GM19455 (cell line): ENCODE data around the gene RIMBP2.

Source experiments
- ATAC-seq: cut with Tn5 transposase; IDR thresholded peaks from one replicate; pipeline ENCODE4 v1.9.1; 2021; ENCODE audit not compliant: unreplicated experiment

Gene RIMBP2

DNA sequence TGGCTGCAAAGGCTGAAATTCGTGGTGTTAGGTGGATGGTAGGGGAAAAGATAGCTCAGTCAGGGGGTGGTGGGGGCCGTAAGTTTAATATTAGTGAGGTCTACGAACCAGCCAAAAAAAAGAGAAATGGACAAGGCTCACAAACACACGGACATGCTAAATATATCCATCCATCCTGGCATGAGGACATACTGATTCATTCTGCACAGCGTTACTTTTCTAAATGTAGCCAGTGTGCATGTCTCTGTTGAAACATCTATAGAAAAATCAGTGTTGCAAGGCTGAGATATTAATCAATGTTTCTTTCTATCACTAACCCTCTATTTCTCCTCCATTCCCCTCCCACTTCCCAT is 227.8 kb downstream of the RIMBP2 start:
- no peak for ATAC-seq

DNA sequence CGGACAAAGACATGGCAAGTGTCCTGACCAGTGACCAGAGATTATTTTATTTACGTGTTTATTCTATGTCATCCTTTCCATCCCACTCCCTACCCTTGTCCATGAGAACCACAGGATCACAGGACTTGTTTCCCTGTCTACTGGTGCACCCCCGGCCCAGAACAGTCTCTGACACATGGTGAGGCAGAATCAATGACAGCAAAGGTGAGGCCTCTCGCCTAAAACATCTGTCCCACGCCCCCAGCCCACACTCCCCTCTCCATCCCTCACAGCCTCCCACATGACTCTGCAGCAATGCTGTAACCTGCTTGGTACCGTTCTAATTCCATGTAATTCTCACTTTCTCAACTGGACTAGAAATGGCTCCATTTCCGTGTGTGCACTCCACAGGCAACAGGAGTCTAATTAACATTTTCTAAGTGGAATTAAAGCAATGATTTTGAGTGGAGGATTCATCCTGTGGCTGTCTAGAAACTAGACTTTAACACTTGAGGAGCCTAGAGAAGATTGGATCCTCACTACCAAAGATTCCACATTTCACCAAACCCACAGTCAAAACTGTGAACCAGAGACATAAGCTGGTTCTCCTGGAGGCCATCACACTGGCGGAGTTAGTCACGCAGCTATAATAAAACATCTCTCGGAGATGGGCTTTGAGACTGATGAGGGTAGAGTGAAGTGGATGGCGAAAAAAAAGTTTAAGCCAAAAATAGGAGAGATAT is 228.3 kb downstream of the RIMBP2 start:
- no peak for ATAC-seq

DNA sequence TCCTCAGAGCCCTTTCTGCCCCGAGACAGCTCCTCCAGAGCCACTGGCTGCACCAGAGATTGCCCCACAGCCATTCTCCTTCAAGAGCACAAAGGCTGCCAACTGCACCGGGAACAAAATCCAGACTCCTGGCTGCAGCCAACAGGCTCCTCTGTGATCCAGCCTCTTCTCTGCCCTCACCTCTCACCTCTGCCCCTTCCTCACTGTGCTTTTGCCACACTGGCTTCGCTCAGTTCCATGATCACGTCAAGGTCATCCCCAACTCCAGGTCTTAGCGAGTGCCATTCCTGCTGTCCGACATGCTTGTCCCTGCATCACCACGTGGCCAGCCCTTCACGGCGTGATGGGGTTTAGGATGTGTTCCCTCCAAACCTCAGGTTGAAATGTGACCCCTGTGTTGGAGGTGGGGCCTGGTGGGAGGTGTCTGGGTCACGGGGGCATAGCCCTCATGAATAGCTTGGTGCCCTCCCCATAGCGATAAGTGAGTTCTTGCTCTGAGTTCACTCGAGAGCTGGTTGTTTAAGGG is 229.1 kb downstream of the RIMBP2 start:
- ATAC-seq: no peak

DNA sequence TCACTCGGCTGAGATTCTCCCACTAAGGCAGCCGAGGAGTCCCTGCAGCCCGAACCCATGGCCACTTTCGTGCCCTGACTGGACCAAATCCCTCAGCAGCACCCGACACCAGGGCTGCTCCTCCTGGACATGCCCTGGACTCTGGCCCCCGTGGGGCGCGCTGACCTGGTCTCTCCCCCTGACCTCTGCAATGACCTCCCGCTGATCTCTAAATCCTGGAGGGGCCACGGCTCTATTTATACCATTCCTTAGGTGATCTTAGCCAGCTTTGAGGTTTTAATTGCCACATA is 230.0 kb downstream of the RIMBP2 start:
- no peak for ATAC-seq

DNA sequence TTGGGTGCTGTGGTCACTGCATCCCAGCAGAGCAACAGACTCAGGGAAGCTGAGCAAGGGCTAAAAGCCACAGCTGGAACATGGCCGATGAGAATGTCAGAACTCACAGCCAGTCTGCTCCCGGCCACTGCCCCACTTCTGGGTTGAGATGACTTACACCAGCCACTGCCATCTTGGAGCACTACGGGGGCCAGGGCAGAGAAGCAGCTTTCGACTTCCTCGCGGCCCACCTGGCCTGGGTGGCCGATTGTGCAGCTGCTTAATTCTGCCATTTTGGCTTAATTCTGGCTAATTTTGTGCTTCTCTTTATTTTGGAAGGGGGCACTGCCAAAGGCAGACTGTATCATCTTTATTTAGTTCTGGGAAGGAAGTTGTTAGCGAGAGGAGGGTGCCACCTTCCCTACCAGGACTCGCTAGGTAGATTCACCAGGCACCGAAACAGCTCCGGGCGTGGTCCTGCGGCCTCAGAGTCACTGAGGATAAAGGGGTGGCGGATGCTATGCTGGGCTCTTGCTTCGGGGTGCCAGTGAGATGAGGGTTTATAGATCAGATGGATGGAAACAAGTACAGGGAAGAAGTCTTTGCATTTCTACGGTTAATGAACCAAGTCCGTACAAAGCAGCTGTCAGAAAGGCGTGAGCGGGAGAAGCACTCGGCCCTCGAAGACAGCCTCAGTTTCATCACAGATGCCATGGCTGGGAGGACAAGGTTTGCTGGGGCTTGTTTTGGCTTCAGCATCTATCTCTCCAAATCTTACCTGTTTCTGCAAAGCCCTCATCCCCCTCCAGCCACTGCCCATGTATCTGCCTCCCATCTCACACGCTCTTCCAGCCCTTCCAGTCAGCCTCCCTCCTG is 230.6 kb downstream of the RIMBP2 start:
- no peak for ATAC-seq

DNA sequence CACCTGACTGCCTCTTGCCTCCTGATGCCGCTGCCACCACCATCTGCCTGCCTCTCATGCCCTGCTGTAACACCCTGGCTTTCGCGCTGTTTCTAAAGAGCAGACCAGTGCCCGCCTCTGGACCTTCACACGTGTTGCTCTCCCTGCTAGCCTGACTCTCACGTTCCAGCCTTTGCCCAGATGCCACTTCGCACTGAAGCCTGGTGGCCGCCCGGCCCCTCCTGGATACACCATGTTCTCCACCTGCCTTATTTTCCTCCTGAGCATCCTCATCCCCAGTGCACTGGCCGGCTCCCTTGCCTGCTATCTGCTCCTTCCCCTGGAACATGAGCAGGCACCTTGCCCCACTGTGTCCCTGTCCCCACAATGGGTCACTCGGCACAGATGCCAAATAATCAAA is 231.9 kb downstream of the RIMBP2 start:
- no peak for ATAC-seq

DNA sequence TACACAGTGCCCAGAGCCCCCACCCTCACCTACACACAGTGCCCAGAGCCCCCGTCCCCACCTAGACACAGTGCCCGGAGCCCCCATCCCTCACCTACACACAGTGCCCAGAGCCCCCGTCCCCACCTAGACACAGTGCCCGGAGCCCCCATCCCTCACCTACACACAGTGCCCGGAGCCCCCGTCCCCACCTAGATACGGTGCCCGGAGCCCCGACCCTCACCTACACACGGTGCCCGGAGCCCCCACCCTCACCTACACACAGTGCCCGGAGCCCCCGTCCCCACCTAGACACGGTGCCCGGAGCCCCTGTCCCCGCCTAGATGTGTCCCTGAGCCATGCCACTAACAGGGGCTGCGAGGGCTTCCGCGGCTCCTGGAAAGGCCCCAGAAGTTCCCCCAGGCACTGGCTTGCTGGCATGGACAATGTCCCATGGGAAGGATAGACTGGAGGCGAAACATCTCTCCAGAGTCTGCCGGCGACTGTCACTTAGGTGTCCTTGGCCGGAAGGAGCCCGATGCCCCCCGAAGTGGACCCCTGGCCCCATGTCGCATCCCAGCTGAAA is 232.4 kb downstream of the RIMBP2 start:
- no peak for ATAC-seq

DNA sequence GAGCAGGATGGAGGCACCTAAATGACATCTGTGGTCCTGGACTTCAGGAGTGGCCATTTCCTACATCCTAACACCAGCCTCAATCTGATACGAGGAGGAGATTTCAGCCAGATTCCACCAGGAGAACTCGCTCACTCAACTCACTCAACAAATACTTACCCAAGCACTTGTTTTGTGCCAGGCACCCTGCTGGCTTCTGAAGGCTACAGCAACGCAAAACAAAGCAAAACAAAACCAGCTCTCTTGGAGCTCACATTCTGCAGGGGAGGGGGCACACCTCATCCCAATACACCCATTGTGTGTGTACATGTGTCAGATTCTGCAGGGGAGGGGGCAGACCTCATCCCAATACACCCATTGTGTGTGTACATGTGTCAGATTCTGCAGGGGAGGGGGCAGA is 233.7 kb downstream of the RIMBP2 start:
- no peak for ATAC-seq

DNA sequence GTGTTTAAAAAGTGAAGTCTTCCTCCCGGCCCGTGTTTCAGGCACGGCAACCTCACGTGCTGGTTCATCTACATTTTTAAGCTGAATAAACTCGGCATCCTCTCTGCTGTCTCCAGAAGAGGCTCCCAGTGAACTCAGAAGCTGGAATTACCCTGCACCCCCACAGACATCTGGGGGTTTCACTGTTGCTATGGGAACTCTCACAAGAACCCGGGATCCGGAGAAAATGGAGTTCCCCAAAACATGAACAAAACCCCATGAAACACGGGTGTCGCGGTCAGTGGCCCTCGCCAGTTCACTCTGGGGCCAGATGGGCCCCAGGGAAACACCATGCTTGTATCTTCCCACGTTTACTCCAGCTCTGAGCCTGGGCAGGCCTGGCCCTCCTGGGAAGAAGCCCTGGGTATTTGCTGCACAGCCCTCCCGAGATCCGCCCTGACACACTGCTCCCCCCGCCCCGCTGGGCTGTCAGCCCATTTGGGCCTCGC is 234.7 kb downstream of the RIMBP2 start:
- ATAC-seq: no peak

DNA sequence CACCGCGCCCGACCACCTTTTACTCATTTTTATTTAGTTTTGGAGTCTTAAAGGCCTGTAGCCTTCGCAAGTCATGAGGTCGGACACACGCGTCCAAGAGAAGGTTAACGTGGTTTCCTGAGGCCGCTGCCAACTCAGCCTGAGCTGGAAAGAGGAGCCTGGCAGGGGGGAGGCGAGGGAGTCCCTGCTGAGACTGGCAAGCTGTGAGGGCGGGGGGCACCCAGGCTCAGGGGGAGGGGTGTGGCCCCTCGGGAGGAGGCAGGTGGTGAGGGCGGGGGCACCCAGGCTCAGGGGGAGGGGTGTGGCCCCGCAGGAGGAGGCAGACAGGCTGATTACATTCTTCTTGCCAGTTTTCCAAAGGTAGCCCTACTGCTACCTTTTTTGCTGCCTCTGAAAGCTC is 235.2 kb downstream of the RIMBP2 start:
- ATAC-seq: no peak

DNA sequence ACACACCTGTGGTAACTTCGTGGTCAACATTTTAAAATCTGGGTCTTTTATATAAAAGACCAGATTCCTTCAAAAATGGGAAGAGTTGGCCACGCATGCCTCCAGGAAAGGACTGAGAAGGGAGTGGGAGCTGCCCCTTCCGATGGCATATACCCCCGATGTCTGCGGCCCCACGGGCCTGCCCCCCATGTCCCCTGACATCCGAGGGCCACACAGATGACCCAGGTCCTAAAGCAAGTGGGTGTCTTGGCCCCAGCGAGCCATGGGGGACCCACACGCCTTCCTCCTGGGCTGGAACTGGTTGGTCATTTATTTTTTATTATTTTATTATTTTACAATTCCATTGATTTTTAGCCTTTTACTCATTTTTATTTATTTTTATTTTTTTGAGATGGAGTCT is 235.9 kb downstream of the RIMBP2 start:
- ATAC-seq: no peak

DNA sequence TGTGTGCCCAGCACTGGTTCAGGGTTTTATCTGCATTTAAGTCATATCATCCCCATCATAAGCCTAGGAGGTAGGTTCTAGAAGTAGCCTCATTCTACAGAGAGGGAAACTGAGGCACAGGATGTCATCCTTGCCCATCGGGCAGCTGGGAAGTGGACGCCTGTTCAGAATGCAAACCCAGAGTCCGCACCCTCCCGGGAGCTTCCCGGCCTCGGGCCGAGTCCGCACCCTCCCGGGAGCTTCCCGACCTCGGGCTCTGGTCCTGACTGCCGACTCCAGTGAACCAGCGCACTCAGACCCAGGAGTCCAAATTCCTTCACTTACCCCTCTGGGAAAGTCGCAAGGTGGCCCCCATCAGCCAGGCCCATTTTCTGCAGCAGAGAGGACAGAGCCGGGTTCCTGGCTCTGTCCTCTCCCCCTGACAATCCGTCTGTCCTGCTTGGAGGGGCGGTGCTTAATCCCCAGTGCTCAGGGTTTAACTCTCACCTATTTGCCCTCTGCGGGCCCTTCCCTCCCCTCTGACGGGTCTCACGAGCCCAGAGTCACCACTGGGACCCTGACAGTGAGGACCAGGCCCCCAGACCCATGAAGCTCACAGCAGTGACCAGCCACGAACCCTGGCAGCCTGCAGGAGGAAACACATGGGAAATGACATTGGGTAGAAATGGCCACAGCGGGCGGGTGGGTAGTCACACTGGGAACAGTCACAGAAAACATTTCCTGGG is 236.5 kb downstream of the RIMBP2 start:
- ATAC-seq: no peak

DNA sequence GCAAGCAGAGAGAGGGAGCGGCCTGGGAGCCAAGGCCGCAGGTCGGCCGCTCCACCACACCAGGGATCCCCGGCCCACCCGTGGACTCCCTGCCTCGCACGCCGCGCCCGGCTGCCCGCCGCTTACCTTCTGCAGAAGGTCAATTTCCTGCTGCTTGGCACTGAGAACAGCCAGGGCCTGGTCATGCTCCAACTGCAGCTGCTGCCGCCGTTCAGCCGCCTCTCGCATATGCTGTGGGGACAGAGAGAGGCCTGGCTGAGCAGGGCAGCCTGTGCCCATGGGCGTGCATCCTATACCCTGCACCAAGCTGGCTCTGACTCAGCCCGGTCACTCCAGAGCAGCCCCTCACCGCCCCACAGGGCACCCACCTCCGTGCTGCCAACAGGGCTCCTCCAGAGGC is 237.3 kb downstream of the RIMBP2 start:
- no peak for ATAC-seq

DNA sequence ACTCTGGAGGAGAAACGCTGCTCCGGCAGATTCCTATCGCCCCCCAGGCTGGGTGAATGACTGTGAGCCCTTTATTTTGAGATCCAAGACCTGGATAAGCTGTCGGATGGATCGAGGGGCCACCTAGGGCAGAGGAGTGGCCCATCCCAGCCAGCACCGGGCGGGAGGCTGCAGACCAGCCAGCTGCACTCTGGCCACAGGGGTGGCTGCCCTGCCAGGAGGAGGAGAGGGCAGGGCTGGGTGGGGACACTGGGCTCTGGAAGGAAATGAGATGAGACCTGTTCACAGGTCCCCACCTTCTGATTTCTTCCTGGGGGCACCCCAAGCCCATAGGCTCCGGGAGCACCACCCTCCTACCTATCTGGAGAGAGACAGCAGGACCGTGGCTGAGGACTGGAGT is 238.4 kb downstream of the RIMBP2 start:
- ATAC-seq: no peak

DNA sequence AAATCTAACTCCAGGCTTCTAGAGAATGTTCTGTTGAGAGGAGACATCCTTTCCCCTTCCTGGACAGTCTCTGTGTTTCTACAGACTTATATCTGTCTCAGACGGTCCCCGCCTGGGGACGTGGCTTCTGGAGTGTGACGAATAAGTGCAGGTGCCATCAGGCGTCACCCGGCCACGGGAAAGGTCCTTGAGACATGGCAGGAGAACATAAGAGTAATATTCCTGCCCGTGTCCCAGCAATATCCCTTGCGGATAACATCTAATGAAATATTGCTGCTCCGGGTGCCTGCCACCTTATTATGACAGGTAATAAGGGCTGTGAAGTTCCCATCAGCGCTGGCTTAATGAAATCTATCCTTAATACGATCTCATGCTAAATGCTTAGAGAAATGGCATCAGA is 238.8 kb downstream of the RIMBP2 start:
- ATAC-seq: no peak

DNA sequence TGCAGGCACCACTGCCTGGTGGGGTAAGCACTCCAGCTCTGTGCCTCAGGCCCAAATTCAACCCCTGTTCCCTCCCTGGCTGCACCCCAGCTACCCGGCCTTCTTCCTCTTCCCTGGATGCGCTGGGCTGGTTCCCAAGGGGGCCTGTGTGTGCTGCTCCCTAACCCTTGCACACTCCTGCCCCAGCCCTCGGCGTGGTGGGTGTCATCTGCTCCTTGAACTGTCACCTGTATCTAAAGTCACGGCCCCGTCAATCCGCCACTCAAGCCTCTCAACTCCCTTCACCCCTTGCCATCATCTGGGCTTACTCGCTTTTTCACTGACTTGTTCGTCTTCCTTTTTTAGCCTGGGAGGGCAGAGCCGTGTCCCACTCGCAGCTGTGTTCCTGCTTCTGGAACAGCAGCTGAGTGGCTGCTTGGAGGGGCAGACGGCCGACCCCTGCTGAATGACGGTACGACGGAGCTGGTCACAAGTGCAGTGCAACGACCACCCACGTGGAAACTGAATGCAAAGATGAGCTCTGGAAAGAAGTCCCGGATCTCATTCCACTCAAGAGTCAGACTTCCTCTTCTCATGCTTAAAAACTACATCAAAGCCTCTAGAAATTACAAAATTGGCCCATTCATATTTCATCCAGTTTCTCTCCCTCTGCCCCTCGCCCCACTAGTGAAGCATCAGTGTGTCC is 239.5 kb downstream of the RIMBP2 start:
- ATAC-seq: no peak

DNA sequence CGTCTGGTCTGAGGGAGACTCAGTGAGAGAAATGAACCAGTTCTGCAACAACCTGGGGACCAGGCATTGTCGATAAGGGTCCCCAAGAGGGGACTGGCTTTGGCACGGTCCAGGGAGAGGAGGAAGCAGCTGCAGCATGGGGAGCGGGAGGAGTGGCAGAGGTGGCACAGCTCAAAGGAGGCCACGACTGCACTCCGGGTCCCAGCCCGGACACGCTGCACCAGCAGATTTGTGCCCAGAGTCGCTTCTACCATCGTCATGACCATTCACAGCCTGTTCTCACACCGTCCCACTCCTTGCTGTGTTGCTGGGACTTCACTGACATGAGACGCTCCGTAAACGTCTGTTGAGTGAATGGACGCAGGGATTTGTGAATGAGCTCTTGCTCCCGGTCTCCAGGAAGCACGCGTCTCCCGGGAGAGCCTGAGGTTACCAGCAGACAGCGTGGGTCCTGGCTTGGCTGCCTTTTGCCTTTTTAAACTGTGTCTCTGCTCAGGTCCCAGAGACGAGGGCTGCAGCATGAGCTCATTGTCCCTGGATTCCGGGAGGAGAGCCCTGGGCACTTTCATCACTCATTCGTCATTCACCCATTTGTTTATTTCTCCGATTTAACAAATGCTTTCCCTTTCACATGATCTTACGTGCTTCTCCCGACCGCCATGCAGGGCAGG is 241.4 kb downstream of the RIMBP2 start:
- ATAC-seq: no peak

DNA sequence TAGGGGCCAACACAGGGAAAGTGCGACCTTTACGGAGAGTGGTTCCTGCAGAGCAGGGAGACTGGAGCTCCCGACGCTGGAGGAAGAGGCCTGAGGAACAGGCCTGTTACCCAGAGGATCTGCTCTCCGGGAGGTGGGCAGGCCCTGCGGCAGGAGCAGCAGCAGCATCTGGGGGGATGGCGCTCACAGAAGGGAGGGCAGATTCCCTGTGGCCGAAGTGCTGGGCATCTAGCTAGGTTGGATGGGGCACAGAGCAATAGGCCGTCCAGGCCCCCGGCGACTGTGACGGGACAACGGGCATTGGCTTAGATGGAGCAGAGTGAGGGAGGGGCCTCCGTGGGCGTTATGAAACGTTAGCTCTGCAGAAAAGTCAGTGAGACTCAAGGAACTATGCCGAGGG is 242.8 kb downstream of the RIMBP2 start:
- no peak for ATAC-seq

DNA sequence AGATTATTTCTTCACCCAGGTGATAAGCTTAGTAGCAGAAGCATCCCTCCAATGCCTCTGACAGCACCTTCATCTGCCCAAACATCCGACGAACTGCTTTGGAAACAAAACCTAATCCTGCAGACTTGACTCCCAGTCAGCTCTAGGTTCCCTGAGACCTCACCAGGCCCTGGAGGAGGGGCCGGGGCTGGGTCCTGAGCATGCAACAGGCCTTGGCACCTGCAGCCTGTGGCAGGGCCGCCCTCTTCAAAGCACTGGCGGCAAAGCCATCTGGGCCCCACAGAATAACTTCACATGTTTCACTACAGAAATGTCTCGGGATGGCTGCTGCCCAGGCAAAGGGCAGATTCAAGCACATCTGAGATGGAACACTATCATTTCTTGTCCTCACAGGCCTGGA is 245.1 kb downstream of the RIMBP2 start:
- ATAC-seq: no peak

DNA sequence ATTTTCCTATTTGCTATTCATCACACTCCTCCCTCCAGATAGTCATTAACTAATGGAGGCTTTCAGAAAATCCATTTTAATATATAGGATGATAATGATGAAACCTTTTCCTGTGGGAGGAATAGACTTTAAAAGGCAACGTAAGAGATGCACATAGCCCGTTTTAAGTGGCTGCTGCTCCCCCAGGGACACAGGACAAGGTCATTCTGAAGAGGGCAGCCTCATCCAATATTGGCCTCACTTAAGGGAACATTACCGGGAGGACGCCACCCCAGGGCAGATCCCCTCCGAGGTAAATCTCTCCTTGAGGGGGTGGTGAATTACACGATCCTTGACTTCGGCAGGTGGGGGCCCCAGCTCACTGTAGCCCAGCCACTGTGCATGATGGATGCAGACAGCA is 246.5 kb downstream of the RIMBP2 start:
- ATAC-seq: no peak
